ENCODE results near the gene SELENOI.

Gene SELENOI

DNA sequence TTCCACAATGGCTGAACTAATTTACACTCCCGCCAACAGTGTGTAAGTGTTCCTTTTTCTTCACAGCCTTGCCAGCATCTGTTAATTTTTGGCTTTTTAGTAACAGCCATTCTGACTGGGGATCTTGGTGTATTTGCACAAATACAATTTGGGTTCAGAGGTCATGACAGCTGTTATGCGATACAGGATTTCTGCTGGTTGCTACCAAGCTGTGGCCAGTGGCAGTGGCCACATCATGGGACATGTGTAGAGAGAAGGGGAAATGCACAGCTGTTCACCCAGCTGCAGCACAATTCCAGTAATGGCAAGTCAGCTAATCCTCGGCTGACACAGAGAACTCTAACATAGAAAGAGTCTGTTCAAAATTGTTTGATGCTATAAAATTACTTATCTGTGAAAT lies 21.0 kb upstream of the SELENOI start:
- Histone ChIP-seq H3K27me3 (ENCODE audit: low read length) (no peaks in the 10 kb centered on the region), H2AFZ (ENCODE audit: low read depth, low read length, severe bottlenecking) (no peak overlapping the region), H3K4me2 (ENCODE audit: low read depth, low read length, poor library complexity, severe bottlenecking) (no peak overlapping the region), H3K9ac (ENCODE audit: low read length) (no peak overlapping the region), H3K36me3 (ENCODE audit: low read length) (no peaks in the 10 kb centered on the region), H4K20me1 (ENCODE audit: low read depth, low read length) (no peaks in the 10 kb centered on the region), H3F3A (ENCODE audit: insufficient read depth) (no peaks in the 10 kb centered on the region), H3K9me2 (replicated peaks; ENCODE audit: insufficient read depth, low read length) (no peaks in the 10 kb centered on the region), H3K4me3 (ENCODE audit: insufficient read depth, low read length, poor library complexity, severe bottlenecking) (no peak overlapping the region), H3K9me3 (ENCODE audit: insufficient read depth, low read length) (no peaks in the 10 kb centered on the region), H3K27ac (ENCODE audit: low read depth, low read length) (no peak overlapping the region), H3K79me2 (ENCODE audit: insufficient read depth, low read length) (no peaks in the 10 kb centered on the region)
- no peak for TF ChIP-seq EZH2phosphoT487 (conservative IDR thresholded peaks at IDR 0.05; ENCODE audit: low read length)
- TF ChIP-seq, protein P1, sequence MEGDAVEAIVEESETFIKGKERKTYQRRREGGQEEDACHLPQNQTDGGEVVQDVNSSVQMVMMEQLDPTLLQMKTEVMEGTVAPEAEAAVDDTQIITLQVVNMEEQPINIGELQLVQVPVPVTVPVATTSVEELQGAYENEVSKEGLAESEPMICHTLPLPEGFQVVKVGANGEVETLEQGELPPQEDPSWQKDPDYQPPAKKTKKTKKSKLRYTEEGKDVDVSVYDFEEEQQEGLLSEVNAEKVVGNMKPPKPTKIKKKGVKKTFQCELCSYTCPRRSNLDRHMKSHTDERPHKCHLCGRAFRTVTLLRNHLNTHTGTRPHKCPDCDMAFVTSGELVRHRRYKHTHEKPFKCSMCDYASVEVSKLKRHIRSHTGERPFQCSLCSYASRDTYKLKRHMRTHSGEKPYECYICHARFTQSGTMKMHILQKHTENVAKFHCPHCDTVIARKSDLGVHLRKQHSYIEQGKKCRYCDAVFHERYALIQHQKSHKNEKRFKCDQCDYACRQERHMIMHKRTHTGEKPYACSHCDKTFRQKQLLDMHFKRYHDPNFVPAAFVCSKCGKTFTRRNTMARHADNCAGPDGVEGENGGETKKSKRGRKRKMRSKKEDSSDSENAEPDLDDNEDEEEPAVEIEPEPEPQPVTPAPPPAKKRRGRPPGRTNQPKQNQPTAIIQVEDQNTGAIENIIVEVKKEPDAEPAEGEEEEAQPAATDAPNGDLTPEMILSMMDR (IDR thresholded peaks at IDR 0.05; ENCODE audit: insufficient read depth, low read length, poor library complexity, severe bottlenecking) = no peak

DNA sequence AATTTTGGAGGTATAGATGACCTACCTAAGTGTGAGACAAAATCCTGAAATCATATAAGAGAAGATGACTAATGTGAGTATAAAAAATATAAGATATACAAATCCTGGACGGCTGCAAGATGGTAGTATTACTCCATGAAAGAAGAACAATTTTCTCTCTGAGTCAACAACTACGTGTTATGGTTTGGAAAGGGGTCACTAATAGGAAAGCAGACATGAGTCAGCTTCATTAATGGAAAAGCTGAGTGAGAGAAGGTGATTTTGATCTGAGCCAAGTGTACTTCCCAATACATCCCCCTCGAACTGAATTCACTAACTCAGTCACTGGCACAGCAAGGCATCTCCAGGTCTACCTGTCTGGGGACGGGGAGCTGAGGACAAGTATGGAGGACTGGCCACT lies 20.1 kb upstream of the SELENOI start:
- H3K27me3 ChIP-seq (ENCODE audit: low read length) = no peaks in the 10 kb centered on the region
- H3K79me2 ChIP-seq (ENCODE audit: insufficient read depth, low read length) = no peaks in the 10 kb centered on the region
- TF ChIP-seq EZH2phosphoT487 (conservative IDR thresholded peaks at IDR 0.05; ENCODE audit: low read length) = no peak
- TF ChIP-seq, protein P1 (IDR thresholded peaks at IDR 0.05; ENCODE audit: insufficient read depth, low read length, poor library complexity, severe bottlenecking) = no peak
- no peaks in the 10 kb centered on the region for H3K36me3 ChIP-seq (ENCODE audit: low read length)
- H2AFZ ChIP-seq (ENCODE audit: low read depth, low read length, severe bottlenecking) = no peak overlapping the region
- no peaks in the 10 kb centered on the region for H3K9me3 ChIP-seq (ENCODE audit: insufficient read depth, low read length)
- no peaks in the 10 kb centered on the region for H3F3A ChIP-seq (ENCODE audit: insufficient read depth)
- no peak overlapping the region for H3K9ac ChIP-seq (ENCODE audit: low read length)
- H3K4me2 ChIP-seq (ENCODE audit: low read depth, low read length, poor library complexity, severe bottlenecking) = no peak overlapping the region
- H3K9me2 ChIP-seq (replicated peaks; ENCODE audit: insufficient read depth, low read length) = no peaks in the 10 kb centered on the region
- no peak overlapping the region for H3K4me3 ChIP-seq (ENCODE audit: insufficient read depth, low read length, poor library complexity, severe bottlenecking)
- no peaks in the 10 kb centered on the region for H4K20me1 ChIP-seq (ENCODE audit: low read depth, low read length)
- H3K27ac ChIP-seq (ENCODE audit: low read depth, low read length) = no peak overlapping the region

DNA sequence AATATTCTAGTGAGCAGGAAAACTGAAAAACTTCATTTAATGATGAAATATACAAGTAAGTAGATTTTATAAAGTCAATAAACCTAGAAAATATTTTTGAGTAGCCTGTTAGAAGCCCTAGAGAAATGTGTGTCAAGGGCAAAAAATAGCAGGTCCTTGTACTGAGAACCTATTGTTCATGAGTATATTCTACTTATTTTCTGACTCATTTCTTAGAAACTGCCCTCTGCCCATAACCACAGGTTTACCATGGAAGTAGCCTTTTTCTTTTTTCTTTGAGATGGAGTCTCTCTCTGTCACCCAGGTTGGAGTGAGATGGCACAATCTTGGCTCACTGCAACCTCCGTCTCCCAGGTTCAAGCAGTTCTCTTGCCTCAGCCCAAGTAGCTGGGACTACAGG lies 19.4 kb upstream of the SELENOI start:
- Histone ChIP-seq H3K9me3 (ENCODE audit: insufficient read depth, low read length) (no peaks in the 10 kb centered on the region), H3K79me2 (ENCODE audit: insufficient read depth, low read length) (no peaks in the 10 kb centered on the region), H3K4me2 (ENCODE audit: low read depth, low read length, poor library complexity, severe bottlenecking) (no peak overlapping the region), H3F3A (ENCODE audit: insufficient read depth) (no peaks in the 10 kb centered on the region), H3K4me3 (ENCODE audit: insufficient read depth, low read length, poor library complexity, severe bottlenecking) (no peak overlapping the region), H3K9me2 (replicated peaks; ENCODE audit: insufficient read depth, low read length) (no peaks in the 10 kb centered on the region), H4K20me1 (ENCODE audit: low read depth, low read length) (no peaks in the 10 kb centered on the region), H2AFZ (ENCODE audit: low read depth, low read length, severe bottlenecking) (no peak overlapping the region), H3K27ac (ENCODE audit: low read depth, low read length) (no peak overlapping the region), H3K9ac (ENCODE audit: low read length) (no peak overlapping the region), H3K36me3 (ENCODE audit: low read length) (no peaks in the 10 kb centered on the region), H3K27me3 (ENCODE audit: low read length) (no peaks in the 10 kb centered on the region)
- TF ChIP-seq, protein P1 (IDR thresholded peaks at IDR 0.05; ENCODE audit: insufficient read depth, low read length, poor library complexity, severe bottlenecking) = no peak
- TF ChIP-seq EZH2phosphoT487 (conservative IDR thresholded peaks at IDR 0.05; ENCODE audit: low read length) = no peak
